ENCODE data around the gene GDPD3.
"Not testable (repeated sequence)": the region's sequence is repeated elsewhere in the genome, so short reads cannot be mapped to it uniquely, and the experiment has no call there.

Gene GDPD3

GRCh38 chr16:30122604-30123160, 9.3 kb upstream of the GDPD3 start:
- DNase-seq, result no peak

GRCh38 chr16:30121741-30122571, 8.6 kb upstream of the GDPD3 start:
- DNase-seq, result no peak

- no peak for DNase-seq
These were observed 7.2 kb upstream of the GDPD3 start for GRCh38 chr16:30120340-30121105.

- DNase-seq, result no peak
These were observed 6.1 kb upstream of the GDPD3 start for GRCh38 chr16:30119428-30119827.

- no peak for DNase-seq
These were observed 4.4 kb upstream of the GDPD3 start for GRCh38 chr16:30117768-30118167.

GRCh38 chr16:30116291-30117207, 3.2 kb upstream of the GDPD3 start:
- no peak for DNase-seq

GRCh38 chr16:30115238-30115637, 1.9 kb upstream of the GDPD3 start:
- DNase-seq, result no peak

- DNase-seq, result not testable (repeated sequence)
These were observed 1.5 kb upstream of the GDPD3 start for GRCh38 chr16:30114833-30115232.

- DNase-seq, result no peak
These were observed 1.1 kb upstream of the GDPD3 start for GRCh38 chr16:30114411-30114810.

GRCh38 chr16:30113711-30114333, 485 bp upstream of the GDPD3 start:
- no peak for DNase-seq

- no peak for DNase-seq
These were observed 923 bp downstream of the GDPD3 start for GRCh38 chr16:30112197-30113030.

- DNase-seq, result no peak
These were observed 2.7 kb downstream of the GDPD3 start for GRCh38 chr16:30110661-30111060.

- DNase-seq, result no peak
These were observed 5.1 kb downstream of the GDPD3 start for GRCh38 chr16:30108059-30108850.

GRCh38 chr16:30104492-30104891, 8.8 kb downstream of the GDPD3 start:
- DNase-seq, result no peak

GRCh38 chr16:30104090-30104489, 9.2 kb downstream of the GDPD3 start:
- DNase-seq, result no peak

GRCh38 chr16:30096862-30097563, 16.3 kb downstream of the GDPD3 start:
- DNase-seq, result no peak

GRCh38 chr16:30096105-30096861, 17.1 kb downstream of the GDPD3 start, which contains the start of gene YPEL3:
Gene YPEL3, minus strand, starts transcription at chr16:30096213. Its CDS starts 731 bp downstream, at chr16:30095482.
- DNase-seq, result peak in 1 of 2 experiments; percentile 78

GRCh38 chr16:30095166-30096078, 17.9 kb downstream of the GDPD3 start:
- no peak for DNase-seq

All from cerebellar nuclear complex (tissue), 1 donor.